CD4-positive, alpha-beta T cell treated with Interleukin-10 for 1 hour (primary cell): ENCODE measurements around the gene NSDHL.

Experiments
- DNase-seq: peaks from one replicate; pipeline ENCODE4 v3.0.0-alpha.2; 2020

NSDHL gene

DNA sequence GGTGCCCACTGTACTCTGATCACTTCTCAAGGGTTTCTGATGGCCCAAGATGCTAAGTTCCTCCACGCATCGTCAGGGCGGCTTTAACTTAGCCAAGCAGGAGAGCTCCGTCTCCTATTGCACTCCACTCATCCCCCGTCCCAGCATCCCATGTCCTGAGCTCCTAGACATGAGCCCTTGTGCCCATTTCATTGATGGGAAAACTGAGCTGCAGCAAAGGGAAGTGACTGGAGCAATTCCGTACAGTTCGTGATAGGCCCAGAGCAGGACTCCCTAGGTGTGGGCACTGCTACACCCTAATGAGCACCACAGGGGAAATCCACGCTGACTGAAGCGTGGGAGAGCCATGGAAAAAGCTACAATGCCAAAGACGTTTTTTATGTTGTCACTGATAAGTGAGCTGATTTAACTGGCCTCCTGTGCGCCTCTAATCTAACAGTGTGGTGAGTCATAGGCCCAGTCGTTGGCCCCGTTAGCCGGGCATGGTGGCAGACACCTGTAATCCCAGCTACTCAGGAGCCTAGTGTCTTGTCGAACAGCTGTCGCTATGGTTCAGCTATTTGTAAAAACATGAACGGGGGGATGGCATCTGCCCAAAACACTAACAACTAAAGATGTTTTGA lies 14.9 kb downstream of the NSDHL start:
- DNase-seq, result no peak

DNA sequence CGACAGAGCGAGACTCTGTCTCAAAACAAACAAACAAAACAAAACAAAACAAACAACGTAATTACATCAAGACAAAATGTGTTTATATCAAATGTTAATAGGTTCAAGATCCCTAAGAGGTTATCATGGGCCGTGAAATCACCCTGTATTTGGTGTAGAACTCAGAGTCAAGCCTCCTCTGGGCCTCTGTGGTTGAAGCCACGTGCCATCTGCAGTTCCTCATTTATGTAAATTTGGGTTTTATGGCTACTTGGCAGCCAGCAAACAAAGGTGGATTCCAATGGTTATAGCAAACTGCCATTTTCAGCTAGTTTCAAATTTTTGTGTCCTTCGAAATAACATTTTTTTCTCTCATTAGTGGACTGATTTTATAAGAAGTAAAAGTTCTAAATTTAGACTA lies 16.4 kb downstream of the NSDHL start:
- DNase-seq, result no peak

DNA sequence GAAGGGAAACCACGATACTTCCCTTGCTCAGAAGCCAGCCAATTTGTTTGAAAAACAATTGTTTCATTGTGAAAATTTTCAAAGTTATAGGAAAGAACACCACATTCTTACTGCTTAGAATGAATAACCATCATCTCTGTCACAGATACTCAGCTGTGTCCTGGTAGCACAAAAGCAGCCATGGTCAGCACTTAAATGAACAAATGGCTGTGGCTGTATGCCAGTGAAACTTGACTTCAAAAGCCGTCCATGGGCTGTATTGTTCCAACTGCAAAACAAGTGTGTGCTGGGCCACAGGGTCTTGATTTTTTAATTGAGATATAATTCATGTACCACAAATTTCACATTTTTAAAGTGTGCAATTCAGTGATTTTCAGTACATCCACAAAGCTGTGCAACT lies 19.6 kb downstream of the NSDHL start:
- DNase-seq, result no peak

DNA sequence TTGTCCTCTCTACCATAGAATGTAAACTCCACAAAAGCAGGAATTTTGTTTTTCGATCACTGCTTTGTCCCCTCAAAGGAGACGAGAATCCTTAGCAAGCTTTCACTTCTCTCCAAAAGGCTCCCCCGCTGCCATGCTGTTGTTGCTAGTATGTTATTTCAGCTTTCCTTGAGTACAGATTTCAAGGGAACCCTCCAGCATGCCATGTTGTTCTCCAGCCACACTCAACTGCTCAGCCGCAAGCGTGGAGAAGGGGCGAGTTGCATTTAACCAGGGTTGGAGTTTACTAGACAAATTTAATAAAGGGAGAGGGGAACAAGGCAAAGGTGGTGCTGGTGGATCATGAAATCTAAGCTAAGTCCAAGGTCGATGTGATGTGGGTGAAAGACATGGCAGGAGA lies 23.1 kb downstream of the NSDHL start:
- DNase-seq, result no peak

DNA sequence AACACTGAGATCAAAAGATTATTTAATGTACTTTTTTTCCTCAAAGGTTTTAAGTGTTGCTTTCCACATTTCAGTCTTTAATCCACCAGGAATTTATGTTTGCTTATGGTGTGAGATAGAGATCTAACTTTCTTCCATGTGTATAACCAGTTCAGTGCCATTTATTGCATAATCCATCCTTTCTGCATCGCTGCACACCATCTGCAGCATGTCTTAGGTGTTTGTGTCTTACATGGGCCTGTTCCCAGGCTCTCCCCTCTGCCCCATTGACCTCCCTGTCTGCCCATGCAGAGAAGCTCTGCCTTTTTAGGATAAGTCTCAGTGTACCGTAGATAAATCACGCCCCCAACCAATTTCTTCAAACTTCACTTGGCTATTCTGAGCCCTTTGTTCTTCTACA lies 30.3 kb downstream of the NSDHL start:
- no peak for DNase-seq

DNA sequence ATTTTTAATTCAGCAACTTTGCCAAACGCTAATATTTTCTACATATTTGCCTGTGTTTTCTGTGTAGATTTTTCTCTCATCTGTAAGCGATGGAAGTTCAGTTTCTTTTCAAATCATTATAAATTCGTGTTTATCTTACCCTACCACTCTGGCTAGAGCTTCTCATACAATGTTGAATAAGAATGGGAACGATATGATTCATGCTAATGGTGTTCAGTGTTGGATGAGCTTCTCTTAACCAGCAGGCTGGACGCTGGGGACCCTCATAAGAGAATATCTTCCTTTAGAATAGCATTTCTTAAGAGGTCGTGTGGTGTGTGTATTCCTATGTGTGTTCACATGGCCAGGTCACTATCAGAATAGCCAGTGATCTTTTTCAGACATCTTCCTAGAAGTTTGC lies 31.0 kb downstream of the NSDHL start:
- no peak for DNase-seq

DNA sequence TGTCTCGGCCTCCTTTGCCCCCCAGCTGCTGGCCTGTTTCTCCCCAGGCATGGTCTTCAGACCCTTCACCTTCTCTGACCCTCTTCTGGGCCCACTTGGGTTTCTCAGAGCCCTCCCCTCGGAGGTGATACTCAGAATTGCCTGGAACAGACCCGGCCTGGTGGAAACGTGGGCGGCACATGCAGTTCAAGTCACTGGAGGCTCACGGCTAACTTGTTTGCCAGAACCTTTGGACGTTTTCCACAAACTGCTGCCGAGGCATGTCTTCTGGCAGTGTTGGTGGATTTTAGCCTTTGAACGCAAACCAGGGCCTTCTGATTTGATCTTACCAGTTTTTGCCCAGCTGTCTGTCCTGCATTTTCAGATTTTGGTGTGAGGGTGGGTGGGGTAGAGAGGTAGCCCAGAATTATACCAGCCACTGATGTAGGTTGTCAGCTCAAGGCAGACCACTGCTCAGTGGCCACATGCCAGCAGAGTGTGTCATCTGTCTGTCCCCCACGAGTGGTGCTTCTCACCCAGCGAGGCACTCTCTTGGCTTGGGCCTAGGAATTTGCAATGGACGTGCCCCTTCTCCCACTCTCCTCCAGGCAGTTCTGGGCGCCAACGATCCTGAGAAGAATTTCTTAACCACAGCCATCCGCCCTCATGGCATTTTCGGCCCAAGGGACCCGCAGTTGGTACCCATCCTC lies 34.5 kb downstream of the NSDHL start:
- DNase-seq, result no peak

DNA sequence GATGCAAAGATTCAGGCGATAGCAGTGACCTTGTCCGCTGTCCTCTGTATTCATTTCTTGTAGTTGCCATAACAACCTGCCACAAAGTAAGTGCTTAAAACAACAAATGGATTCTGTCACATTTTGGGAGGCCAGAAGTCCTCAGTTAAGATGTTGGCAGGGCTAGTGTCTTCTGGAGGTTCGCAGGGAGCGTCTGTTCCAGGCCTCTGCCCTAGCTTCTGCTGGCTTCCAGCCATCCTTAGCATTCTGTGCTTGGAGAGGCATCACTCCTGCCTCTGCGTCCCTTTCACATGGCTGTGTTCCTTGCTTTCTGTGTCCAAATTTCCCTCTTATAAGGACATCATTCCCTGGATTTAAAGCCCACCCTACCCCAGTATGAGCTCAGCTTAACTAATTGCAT lies 35.5 kb downstream of the NSDHL start:
- no peak for DNase-seq

DNA sequence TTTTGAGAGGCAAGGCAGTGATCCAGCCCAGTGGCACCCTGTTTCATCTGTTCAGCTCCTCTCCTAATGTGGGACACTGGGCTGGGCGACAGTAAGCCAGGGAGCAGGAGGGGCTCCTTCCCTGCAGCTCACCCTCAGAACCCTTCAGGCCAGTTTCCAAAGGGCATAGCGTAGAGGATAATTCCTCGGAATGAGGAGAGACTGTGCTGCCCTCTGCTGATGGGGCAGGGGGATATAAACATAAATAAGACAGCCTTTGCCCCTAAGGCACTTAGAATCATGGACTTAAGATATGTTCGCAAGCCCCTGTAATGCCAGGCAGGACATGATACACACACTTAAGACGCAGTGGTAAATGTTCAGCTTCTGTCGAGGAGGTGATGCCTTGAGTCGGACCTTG lies 39.1 kb downstream of the NSDHL start:
- no peak for DNase-seq

DNA sequence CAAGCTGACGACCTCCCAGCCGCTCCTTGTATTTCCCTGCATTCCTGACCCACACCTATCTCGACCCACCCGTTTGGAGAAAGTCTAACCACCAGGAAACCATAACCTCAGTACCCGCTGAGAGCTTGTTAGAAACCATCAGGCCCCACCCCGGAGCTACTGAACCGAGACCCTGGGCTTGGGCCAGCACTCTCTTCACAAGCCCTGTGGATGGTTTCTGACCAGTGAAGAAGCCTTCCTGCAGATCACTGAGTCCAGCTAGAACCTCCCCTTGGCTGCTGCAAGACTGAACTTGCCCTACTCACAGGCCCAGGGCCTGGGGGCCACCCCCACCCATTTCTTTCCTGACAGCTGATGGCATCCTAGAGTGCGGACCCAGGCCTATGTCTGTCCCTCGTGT lies 40.4 kb downstream of the NSDHL start:
- DNase-seq, result no peak

DNA sequence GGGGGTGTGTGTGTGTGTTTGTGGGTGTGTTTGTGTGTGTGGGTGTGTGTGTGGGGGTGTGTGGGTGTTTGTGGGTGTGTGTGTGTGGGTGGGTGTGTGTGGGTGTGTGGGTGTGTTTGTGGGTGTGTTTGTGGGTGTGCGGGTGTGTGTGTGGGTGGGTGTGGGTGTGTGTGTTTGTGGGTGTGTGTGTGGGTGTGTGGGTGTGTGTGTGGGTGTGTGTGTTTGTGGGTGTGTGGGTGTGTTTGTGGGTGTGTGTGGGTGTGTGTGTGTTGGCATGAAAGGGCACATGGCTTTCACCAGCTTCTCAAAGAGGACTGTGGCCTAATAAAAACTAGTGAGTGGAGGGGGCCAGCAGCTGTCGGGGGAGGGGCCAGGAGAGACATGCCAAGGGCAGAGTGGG lies 41.7 kb downstream of the NSDHL start:
- no peak for DNase-seq

DNA sequence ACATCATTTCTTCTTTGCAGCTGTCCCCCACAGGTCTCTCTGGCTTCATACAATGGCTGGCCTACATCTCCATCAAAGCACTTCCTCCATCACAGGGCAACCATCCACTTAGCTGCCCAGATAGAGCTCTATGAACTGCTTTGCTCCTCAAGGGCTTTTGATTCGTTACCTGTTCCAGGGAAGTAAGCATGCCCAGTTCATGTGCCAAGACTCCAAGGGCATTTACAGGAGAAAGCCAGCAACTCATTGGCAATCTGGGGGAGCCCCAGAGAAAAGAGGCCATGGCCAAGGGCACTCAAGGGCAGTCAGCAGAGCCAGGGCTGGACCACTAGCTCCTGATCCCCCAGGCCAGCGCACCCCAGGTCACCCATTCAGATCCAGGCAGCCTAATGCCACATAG lies 42.5 kb downstream of the NSDHL start:
- no peak for DNase-seq

DNA sequence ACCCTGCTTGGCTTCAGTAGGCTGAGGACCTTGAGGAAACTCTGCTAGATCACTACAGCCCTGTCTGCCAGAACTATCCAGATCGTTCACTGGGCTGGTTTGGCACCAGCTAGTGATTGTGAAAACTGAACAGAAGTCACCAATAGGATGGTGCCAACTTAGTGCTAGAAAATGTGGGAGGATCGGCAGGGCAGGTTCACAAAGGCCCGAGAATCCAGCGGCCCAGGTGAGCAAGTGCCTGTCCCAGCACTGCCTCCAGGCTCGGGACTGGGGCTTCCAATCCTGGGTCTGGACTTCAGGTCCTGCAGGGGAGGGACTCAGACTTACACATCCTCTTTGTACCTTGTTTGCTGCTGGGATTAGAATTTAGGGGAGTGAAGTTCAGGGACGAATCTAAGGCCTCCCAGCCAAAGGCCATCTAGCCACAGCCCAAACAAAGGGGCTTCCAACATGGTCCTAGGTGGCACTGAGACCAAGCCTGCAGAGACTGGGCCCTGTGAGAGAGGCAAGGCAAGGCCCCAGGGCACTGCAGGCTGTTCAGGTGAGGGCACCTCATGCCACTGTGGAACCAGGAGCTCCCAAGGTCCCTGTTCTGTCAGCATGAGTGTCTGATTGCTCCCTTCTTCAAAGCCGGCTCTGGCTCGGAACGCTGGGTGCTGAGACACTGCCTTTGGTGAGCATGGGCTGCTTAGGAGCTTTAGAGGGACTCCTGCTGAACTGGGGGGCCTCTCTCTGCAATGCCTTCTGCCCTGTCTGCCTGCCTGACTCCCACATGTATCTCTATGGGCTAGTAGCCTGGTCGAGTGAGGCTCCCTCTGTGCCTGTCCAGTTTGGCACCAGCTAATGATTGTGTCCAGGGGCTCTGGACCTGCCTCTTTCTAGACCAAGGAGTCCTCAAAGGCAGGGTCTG lies 46.3 kb downstream of the NSDHL start:
- DNase-seq, result no peak

DNA sequence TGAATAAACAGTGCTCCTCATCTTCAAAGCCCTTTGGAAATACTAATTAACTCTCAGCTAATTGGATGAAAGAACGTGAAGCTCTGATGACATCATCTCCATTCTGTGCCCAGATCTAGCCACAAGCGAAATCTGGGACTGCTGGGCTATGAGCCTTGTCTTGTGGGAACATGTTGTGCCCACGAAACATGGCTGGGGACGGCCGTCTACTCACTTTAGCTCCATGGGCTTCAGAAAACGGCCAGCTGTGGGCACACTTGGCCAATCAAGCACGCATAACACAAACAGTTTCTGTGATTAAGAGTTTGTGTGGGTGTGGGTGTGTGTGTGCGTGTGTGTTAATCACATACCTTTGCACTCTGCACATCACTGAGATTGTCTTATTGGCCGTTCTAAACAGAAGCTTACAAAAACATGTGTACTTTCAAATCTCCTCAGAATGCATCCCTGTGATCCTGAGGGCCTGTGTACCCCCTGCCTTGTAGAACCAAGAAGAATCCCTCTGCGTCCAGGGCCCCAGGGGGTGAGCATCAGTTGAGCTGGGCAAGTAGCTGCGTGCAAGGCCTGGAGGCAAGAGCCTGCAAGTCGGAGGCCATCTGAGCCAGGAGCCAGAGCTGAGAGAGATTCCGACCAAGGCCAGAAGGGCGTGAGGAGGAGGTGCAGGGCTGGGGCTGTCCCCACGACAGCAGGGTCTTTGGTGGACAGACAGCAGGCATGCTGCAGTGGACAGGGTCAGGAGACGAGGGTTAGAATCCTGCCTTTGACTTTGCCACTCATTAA lies 48.3 kb downstream of the NSDHL start:
- DNase-seq, result no peak

DNA sequence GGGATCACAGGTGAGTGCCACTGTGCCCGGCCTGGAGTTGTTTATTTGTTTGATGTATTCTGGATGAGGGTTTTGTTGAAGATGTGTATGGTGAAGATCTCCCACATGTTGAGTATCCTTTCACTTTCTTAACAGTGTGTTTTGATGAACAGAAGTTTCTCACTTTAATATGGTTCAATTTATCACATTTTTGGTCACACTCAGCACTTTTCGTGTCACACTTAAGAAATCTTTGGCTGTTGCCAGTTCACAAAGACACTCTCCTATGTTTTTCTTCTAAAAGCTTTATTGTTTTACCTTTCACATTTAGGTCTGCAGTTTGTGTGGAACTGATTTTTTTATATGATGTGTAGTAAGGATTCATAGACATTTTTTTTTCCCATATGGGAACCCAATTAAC lies 50.4 kb downstream of the NSDHL start:
- DNase-seq, result no peak

DNA sequence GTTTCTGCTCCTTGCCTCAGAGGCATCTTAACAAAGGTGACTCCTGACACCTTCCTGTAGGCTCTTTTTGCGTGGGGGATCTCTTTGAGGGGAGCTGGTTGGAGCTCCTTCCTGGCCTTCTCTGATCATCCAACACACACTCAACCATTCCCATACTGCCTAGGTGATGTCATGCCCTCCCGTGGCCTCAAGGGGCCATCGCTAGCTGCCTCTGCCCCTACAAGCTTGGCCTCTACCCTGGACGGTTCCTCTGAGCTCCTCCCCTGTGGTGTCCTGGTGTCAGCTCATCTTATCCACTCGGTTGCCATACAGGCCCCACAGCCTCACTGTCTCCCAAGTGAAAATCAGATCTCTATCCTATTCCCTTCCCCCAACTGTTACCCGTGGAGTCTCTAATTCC lies 53.3 kb downstream of the NSDHL start:
- no peak for DNase-seq

DNA sequence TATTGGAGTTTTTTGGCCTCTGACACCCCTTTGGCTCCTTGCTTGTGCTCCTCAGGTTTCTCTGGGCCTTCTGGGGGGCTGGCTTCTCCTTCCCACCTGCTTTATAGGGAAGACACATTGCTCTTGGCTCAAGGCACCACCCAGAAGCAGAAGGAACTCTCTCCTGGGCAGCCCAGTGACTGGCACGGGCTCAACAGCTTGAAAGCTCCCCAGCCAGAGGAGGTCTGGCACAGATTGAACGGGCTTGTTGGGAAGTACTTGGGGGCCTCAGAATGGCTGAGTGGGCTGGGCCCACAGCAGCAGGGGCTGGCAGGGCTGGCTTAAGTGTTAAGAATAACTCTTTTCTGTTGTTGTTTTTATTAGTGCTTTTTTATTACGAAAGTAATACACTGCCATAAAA lies 55.9 kb downstream of the NSDHL start:
- no peak for DNase-seq

DNA sequence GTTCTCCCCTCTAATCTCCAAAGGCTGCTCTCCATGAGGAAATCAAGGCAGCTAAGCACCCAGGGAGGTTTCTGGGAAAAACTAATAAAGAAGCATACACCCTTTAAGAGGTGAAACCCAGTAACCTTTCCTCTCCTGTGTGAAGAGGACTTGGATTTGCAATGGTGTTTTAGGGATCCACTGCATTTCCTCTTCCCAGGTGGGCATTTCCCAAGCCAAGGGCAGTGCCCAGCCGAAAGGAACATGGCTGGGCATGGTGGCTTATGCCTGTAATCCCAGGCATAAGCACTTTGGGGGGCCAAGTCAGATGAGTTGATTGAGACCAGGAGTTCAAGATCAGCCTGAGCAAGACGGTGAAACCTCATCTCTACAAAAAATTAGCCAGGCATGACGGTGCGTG lies 61.6 kb downstream of the NSDHL start:
- DNase-seq, result no peak

DNA sequence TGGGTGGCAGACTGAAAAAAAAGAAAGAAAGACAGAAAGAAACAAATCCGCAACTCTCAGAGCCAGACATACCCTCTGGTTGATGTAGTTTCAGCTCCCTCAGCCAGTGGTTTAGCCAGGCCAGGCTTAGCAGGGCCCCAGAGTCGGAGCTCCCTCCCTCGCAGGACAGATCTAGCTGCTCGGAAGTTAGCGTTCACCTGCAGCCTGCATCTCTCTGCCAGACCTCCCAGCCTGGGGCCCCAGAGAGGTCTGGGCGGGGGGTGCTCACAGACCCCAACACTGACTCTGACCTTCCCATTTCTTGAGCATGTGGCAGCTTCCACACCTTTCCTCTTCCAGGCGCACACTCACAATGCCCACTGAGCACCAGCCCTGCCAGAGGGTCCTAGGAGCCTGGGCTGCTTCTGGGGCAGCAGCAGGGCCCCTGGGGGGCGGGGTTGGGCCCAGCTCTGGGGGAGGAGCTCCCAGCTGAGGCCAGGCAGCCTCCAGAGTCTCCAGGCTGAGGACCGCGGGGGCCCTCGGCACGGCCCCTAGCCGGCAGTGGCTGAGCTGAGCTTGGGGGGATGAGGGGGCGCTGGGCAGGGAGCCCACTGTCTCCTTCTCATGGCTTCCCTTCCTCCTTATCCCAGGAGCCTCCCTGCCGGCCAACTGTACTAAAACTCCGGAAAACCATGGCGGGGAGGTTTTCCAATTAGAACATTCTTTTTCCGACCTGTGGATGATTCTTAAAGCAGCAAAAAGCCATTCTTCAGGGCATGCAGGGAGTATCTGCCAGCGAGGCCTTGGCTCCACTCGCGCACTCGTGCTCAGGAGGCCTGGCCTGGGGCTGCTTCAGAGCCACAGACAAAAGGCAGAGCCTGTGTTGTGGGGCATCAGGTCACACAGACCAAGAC lies 62.4 kb downstream of the NSDHL start:
- no peak for DNase-seq

DNA sequence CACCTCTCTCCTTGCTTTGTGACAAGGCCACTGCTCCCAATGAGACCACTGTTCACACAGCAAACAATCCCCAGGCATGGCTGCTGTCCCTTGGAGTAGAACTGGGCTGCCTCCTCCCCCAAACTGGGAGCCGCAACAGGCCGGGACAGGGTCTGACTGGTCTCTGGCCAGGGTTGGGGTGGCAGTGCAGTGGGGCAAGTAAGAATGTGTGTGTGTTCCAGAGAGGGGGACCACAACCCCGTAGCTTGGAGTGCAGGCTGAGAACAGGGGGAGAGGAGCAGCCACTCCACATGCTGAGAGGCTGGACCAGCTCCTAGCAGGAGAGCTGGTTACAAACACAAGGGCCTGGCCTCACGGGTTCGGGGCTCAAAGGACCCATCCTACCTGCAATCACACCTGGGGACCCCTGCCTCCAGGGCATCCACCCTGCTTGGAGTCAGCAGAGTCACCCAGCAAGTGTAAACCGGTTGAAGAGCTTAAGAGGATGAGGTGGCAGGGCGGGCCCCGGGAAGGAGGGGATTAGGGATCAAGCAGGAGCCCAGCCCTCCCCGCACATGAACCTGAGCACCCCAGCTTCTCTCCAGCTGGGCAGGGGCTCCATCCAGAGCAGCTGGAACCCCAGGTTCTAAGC lies 63.2 kb downstream of the NSDHL start:
- no peak for DNase-seq

DNA sequence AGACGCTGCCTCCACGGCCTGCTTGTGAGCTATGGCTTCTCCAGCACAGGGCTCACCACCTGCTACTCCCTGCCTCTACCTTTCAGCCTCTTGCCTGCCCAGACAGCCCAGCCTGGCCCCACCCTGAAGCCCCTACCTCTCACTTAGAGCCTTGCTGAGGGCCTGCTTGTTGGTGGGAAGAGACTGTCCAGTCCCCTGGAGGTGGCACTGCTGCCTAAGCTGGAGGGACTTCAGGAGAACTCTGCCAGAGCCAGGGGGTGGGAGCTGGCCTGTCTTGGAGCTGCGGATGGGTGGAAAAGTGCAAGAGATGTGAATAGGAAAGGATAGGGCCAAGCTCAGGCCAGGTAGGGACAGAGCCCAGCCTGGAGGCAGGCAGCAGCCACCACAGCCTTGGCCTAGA lies 64.3 kb downstream of the NSDHL start:
- DNase-seq, result no peak
